Hepatocyte (in vitro differentiated cells): ENCODE measurements around the gene P4HB. TPM values are rescaled to one million over a fixed set of nuclear protein-coding genes. Genes with fewer than 3 reads are reported as not detected.

ENCODE experiments used
- DNase-seq: peaks from one replicate; pipeline ENCODE4 v3.0.0-alpha.2; 2016; ENCODE audit warnings: low spot score
- H2AFZ ChIP-seq: fragments of 200-600 bp; sonication (generic); 2 replicates; pipeline ENCODE4 v1.6.0; 2016; ENCODE audit warnings: antibody characterized with exemption, mild to moderate bottlenecking
- H3K27ac ChIP-seq: fragments of 200-600 bp; sonication (generic); 2 replicates; pipeline ENCODE4 v1.5.1; 2016; ENCODE audit warnings: mild to moderate bottlenecking
- H3K27me3 ChIP-seq: fragments of 200-600 bp; sonication (generic); 2 replicates; pipeline ENCODE4 v1.6.1; 2016
- H3K36me3 ChIP-seq: fragments of 200-600 bp; sonication (generic); replicated peaks from 2 replicates; pipeline ENCODE4 v1.5.1; 2016; ENCODE audit warnings: low read depth; ENCODE audit not compliant: insufficient read depth
- H3K4me1 ChIP-seq: fragments of 200-600 bp; sonication (generic); 2 replicates; pipeline ENCODE4 v1.5.1; 2016; ENCODE audit warnings: mild to moderate bottlenecking, moderate library complexity; ENCODE audit not compliant: insufficient read depth
- H3K4me2 ChIP-seq: fragments of 200-600 bp; sonication (generic); 2 replicates; pipeline ENCODE4 v1.6.0; 2016
- H3K4me3 ChIP-seq: fragments of 200-600 bp; sonication (generic); 2 replicates; pipeline ENCODE4 v1.5.1; 2016; ENCODE audit warnings: mild to moderate bottlenecking
- H3K79me2 ChIP-seq: fragments of 200-600 bp; sonication (generic); 2 replicates; pipeline ENCODE4 v1.6.0; 2017; ENCODE audit warnings: mild to moderate bottlenecking
- H3K9me2 ChIP-seq: fragments of 200-600 bp; sonication (generic); replicated peaks from 2 replicates; pipeline ENCODE4 v1.6.0; 2017; ENCODE audit warnings: mild to moderate bottlenecking; ENCODE audit not compliant: insufficient read depth
- H3K9me3 ChIP-seq: fragments of 200-600 bp; sonication (generic); 2 replicates; pipeline ENCODE4 v1.5.1; 2016; ENCODE audit warnings: low read depth, mild to moderate bottlenecking
- H4K20me1 ChIP-seq: fragments of 200-600 bp; sonication (generic); 2 replicates; pipeline ENCODE4 v1.6.0; 2016; ENCODE audit warnings: mild to moderate bottlenecking; ENCODE audit not compliant: insufficient read depth, poor library complexity, severe bottlenecking
- EZH2 ChIP-seq: fragments of 200-600 bp; sonication (generic); IDR thresholded peaks from 2 replicates; pipeline ENCODE4 v1.6.1; 2016; ENCODE audit warnings: antibody characterized with exemption, mild to moderate bottlenecking, borderline replicate concordance
- EZH2phosphoT487 ChIP-seq: fragments of 200-600 bp; sonication (generic); IDR thresholded peaks from one replicate; pipeline ENCODE4 v1.6.1; 2018; ENCODE audit warnings: antibody characterized with exemption, mild to moderate bottlenecking, low read depth, moderate library complexity; ENCODE audit not compliant: unreplicated experiment, severe bottlenecking
- WGBS: methylation state at CpG from one replicate; pipeline ENCODE4 v1.1.6; 2016; ENCODE audit warnings: low lambda C conversion rate; ENCODE audit errors: missing lambda C conversion rate; 5-methylcytosine and 5-hydroxymethylcytosine counted together
- polyA plus RNA-seq: library from polyadenylated mRNA; unstranded; fragments of >200 nt; fragmentation: Nextera tagmentation; extraction: Ambion mirVana; gene quantifications from 2 replicates; pipeline ENCODE4 v1.2.1, GENCODE V29; 2016
- total RNA-seq: library from RNA; depleted of rRNA; stranded (reverse); fragments of >200 nt; gene quantifications from 2 replicates; pipeline ENCODE4 v1.2.3, GENCODE V29; 2014
- TF ChIP-seq, protein P1 (sequence below): fragments of 200-600 bp; sonication (generic); IDR thresholded peaks from 2 replicates; pipeline ENCODE4 v1.5.1; 2016; ENCODE audit warnings: antibody characterized with exemption, mild to moderate bottlenecking; ENCODE audit not compliant: poor library complexity

Gene P4HB
- total and polyA plus RNA-seq, 2 experiments from 2014 or later: 1,240 to 1,316 TPM

DNA sequence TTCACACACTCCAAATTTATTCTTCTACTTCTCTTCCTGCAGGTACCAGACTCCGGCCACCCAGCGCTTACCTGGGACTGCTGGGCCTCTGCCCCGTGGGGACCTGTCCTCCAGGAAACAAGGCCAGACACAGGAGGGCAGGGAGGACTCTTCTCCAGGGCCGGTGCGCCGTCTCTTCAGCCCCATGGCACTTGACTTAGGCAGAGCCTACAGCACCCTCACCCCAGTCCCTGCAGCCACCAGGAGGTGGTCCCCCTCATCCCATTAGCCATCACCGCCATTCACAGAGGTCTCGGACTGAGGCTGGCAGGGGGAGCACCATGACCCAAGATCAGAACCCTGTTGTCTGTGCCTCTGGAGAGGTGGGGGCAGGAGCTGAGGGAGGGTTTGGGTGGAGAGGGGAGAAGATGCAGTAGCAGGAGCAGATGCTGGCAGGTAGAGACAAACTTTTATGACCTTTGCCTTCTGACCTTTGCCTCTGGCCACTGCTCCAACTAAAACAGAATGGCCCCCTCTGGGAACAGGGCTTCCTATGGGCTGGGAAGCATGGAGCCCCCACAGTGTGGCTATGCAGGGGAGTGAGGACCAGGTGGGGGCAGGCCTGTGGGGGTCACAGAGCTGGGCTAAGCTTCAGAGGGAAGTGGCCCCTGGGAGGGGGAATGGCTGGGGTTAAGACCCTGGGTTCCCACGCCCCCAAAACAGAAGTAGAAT is 58.1 kb downstream of the P4HB start:
- Histone ChIP-seq H3K9me2 (no peaks in the 10 kb centered on the region), H3K4me1 (no peaks in the 10 kb centered on the region), H3K4me2 (no peak overlapping the region), H3K9me3 (no peaks in the 10 kb centered on the region), H2AFZ (no peak overlapping the region), H3K36me3 (no peaks in the 10 kb centered on the region), H3K4me3 (no peak overlapping the region), H4K20me1 (no peaks in the 10 kb centered on the region), H3K27me3 (peaks cover 63% of the 10 kb centered on the region), H3K27ac (no peak overlapping the region), H3K79me2 (no peaks in the 10 kb centered on the region)
- TF ChIP-seq EZH2: no peak
- TF ChIP-seq, protein P1, sequence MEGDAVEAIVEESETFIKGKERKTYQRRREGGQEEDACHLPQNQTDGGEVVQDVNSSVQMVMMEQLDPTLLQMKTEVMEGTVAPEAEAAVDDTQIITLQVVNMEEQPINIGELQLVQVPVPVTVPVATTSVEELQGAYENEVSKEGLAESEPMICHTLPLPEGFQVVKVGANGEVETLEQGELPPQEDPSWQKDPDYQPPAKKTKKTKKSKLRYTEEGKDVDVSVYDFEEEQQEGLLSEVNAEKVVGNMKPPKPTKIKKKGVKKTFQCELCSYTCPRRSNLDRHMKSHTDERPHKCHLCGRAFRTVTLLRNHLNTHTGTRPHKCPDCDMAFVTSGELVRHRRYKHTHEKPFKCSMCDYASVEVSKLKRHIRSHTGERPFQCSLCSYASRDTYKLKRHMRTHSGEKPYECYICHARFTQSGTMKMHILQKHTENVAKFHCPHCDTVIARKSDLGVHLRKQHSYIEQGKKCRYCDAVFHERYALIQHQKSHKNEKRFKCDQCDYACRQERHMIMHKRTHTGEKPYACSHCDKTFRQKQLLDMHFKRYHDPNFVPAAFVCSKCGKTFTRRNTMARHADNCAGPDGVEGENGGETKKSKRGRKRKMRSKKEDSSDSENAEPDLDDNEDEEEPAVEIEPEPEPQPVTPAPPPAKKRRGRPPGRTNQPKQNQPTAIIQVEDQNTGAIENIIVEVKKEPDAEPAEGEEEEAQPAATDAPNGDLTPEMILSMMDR: no peak
- TF ChIP-seq EZH2phosphoT487: no peak
- no peak for DNase-seq
- WGBS: 87% methylated on average over 9 of the region's 9 CpGs

DNA sequence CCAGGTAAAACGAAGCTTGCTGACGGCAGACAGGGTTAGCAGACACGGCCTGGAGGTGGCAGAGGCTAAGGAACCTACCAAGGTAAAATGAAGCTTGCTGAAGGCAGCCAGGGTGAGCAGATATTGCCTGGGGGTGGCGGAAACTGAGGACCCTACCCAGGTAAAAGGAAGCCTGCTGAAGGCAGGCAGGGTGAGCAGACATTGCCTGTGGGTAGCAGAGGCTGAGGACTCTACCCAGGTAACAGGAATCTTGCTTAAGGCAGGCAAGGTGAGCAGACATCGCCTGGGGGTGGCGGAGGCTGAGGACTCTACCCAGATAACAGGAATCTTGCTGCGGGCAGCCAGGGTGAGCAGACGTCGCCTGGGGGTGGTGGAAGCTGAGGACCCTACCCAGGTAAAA is 59.0 kb downstream of the P4HB start:
- Histone ChIP-seq H2AFZ (no peak overlapping the region), H3K4me2 (no peak overlapping the region), H3K9me2 (no peaks in the 10 kb centered on the region), H3K79me2 (no peaks in the 10 kb centered on the region), H3K4me1 (no peaks in the 10 kb centered on the region), H3K27me3 (peaks cover 55% of the 10 kb centered on the region), H3K36me3 (no peaks in the 10 kb centered on the region), H4K20me1 (no peaks in the 10 kb centered on the region), H3K4me3 (no peak overlapping the region), H3K9me3 (no peaks in the 10 kb centered on the region), H3K27ac (no peak overlapping the region)
- TF ChIP-seq, protein P1: no peak
- TF ChIP-seq EZH2phosphoT487 (no peak), EZH2 (no peak)
- no peak for DNase-seq
- WGBS: 93% methylated on average over 9 of the region's 9 CpGs

DNA sequence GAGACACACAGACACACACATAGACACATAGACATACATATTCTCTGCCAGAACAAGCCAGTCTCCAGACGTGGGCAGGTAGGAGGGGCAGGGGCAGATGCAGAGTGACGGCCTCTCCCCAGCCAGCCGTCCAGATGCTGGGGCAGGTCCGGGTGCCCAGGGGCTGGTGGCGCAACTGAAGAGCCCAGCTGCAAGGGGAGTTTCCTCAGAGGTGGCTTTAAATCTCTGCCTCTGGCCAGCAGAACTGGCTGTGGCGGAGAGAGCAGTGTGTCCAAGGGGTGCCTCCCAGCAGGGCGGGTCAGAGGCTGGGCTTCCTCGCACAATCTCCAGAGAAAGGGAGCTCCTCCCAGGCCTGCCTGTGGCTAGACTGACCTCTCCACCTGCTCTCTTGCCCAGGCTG is 65.8 kb downstream of the P4HB start:
- 37% methylated on average over 8 of the region's 8 CpGs for WGBS
- H3K36me3 ChIP-seq: no peaks in the 10 kb centered on the region
- H3K79me2 ChIP-seq: no peaks in the 10 kb centered on the region
- no peak overlapping the region for H2AFZ ChIP-seq
- no peak overlapping the region for H3K4me3 ChIP-seq
- DNase-seq: peak; percentile 65
- no peak overlapping the region for H3K27ac ChIP-seq
- H3K9me2 ChIP-seq: no peaks in the 10 kb centered on the region
- H3K27me3 ChIP-seq: no peaks in the 10 kb centered on the region
- H3K9me3 ChIP-seq: no peaks in the 10 kb centered on the region
- H3K4me2 ChIP-seq: no peak overlapping the region
- no peaks in the 10 kb centered on the region for H3K4me1 ChIP-seq
- no peaks in the 10 kb centered on the region for H4K20me1 ChIP-seq
- TF ChIP-seq EZH2phosphoT487 (no peak), EZH2 (no peak)
- TF ChIP-seq, protein P1: no peak
